Sigmoid colon (tissue), 7 donors: Measurements from ENCODE around the gene PDE2A. TPM values are rescaled to one million over a fixed set of nuclear protein-coding genes. Genes with fewer than 3 reads are reported as not detected.

Experiments used
- DNase-seq: peaks from one replicate; pipeline ENCODE4 v3.0.0-alpha.2; 2019
- H3K27ac ChIP-seq, 4 donors: fragments of 200-600 bp; sonication (generic); one replicate each; pipeline ENCODE4 v1.5.1; 2016 to 2019; ENCODE audit warnings: mild to moderate bottlenecking in 1 of 4
- H3K27me3 ChIP-seq, 3 donors: fragments of 200-600 bp; sonication (generic); one replicate each; pipeline ENCODE4 v1.5.1; 2019; ENCODE audit warnings: mild to moderate bottlenecking in 1 of 3
- H3K36me3 ChIP-seq, 4 donors: fragments of 200-600 bp; sonication (generic); one replicate each; pipeline ENCODE4 v1.5.1; 2016 to 2019
- H3K4me1 ChIP-seq, 4 donors: fragments of 200-600 bp; sonication (generic); one replicate each; pipeline ENCODE4 v1.5.1; 2017 to 2019
- H3K4me3 ChIP-seq, 4 donors: fragments of 200-600 bp; sonication (generic); one replicate each; pipeline ENCODE4 v1.5.1; 2017 to 2019; ENCODE audit warnings: mild to moderate bottlenecking in 2 of 4, moderate library complexity in 1 of 4
- H3K9me3 ChIP-seq, 4 donors: fragments of 200-600 bp in 3 of 4; sonication (generic) in 3 of 4; one replicate each; pipeline versions ENCODE4 v1.5.1 to v1.6.1; 2013 to 2019
- EP300 ChIP-seq, 4 donors: sonication (generic); formaldehyde crosslinking; IDR thresholded peaks; one replicate each; pipeline ENCODE4 v1.6.1; 2017; ENCODE audit warnings: antibody characterized with exemption in 4 of 4
- POLR2A ChIP-seq, 2 donors: fragments of 450-650 bp; IDR thresholded peaks; one replicate each; pipeline ENCODE4 v1.6.1; 2016; ENCODE audit warnings: antibody characterized with exemption in 2 of 2, mild to moderate bottlenecking in 2 of 2, moderate library complexity in 2 of 2
- POLR2AphosphoS5 ChIP-seq, 4 donors: sonication (generic); formaldehyde crosslinking; IDR thresholded peaks; one replicate each; pipeline ENCODE4 v1.6.1; 2017; ENCODE audit warnings: antibody characterized with exemption in 4 of 4
- WGBS, 2 donors: extraction: QIAGEN DNeasy Blood & Tissue Kit; methylation state at CpG; one replicate each; pipeline ENCODE4 v1.1.7; 2013; 5-methylcytosine and 5-hydroxymethylcytosine counted together
- intact Hi-C: fragments of 100-400 bp; cut with DNase I; formaldehyde crosslinking; loops from one replicate; pipeline ENCODE4 v1.15.1; 2023
- polyA plus RNA-seq, 3 donors: library from polyadenylated mRNA; stranded (reverse); fragments of 200-250 nt; gene quantifications; one replicate each; pipeline ENCODE4 v1.2.3, GENCODE V29; 2013
- total RNA-seq, 4 donors: library from RNA; depleted of rRNA; stranded (reverse); fragments of >200 nt; gene quantifications; one replicate each; pipeline ENCODE4 v1.1.0, GENCODE V29; 2016
- TF ChIP-seq, protein P1 (sequence below), 4 experiments: fragments of 450-650 bp in 3 of 4; fragments of 200-600 bp in 1 of 4; IDR thresholded peaks; one replicate each; pipeline ENCODE4 v1.5.1; 2016 to 2019; ENCODE audit warnings: antibody characterized with exemption in 4 of 4, mild to moderate bottlenecking in 3 of 4, moderate library complexity in 2 of 4
- donor health status: healthy with polysubstance abuse.
- donor health status: Bipolar disorder and iron deficiency.
- donor health status: healthy.

The PDE2A gene
- 10 to 100 TPM; 48.9 to 75.1 (median 62.1) TPM for total RNA-seq
- polyA plus RNA-seq: 10 to 100 TPM in 1 of 3 donors, 1 to 10 TPM in 2; 1.8 to 14.7 (median 4.8) TPM

DNA sequence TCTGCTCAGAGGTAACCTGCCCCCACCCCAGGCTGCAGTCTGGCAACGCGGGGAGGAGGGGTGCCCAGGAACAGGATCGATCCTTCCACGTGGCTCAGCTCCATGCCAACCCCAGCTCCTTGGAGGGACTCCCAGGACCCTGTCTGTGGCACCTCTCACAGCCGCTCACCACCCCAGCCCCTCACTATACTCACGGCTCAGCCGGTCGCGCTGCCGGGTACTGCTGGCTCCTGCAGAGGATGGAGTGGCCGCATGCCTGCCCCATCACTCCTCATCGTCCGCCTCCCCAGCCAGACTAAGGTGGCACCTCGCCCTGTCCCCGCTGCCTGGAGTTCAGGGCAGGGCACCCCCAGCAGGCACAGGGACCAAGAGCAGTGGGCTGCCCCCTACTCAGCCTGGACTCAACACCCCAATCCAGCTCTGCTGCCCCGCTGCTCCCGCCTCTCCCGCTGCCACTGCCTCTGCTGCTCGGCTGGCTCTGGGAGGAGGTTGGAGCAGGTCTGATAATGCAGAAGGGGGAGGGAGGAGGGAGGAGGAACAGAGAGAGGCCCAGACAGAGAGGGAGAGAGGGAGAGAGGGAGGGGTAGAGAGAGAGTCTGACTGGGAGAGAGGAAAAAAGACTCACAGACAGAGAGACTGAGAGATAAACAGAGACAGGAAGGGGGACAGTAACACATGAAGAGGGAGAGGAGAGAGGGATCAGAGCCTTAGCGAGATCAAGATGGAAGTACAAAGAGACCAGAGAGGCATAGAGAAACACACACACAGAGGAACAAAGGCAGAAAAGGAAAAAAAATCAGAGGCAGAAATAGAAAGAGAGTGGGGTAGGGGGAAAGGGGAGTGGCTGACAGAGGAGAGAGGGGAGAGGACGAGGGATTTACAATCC, at the start of gene PDE2A:
Gene PDE2A, minus strand, starts transcription at position 480 of the 886 bp plus-strand sequence. Its CDS starts 215 bp downstream, at position 265.
- Histone ChIP-seq H3K27ac (no peak within 1 kb of the TSS), H3K27me3 (peaks cover 22 to 80% (median 77%) of the 10 kb centered on the region in 3 donors), H3K9me3 (no peaks in the 10 kb centered on the region), H3K4me3 (no peak within 1 kb of the TSS), H3K4me1 (peaks cover 0 to 6% (median 2%) of the 10 kb centered on the region in 4 donors), H3K36me3 (no peaks in the 10 kb centered on the region)
- no peak for DNase-seq
- 11 to 15% methylated on average over 21 of the region's 21 CpGs for WGBS, 2 donors
- TF ChIP-seq POLR2AphosphoS5 (IDR thresholded peaks at IDR 0.05): no peak
- TF ChIP-seq EP300 (IDR thresholded peaks at IDR 0.05): no peak
- TF ChIP-seq, protein P1, sequence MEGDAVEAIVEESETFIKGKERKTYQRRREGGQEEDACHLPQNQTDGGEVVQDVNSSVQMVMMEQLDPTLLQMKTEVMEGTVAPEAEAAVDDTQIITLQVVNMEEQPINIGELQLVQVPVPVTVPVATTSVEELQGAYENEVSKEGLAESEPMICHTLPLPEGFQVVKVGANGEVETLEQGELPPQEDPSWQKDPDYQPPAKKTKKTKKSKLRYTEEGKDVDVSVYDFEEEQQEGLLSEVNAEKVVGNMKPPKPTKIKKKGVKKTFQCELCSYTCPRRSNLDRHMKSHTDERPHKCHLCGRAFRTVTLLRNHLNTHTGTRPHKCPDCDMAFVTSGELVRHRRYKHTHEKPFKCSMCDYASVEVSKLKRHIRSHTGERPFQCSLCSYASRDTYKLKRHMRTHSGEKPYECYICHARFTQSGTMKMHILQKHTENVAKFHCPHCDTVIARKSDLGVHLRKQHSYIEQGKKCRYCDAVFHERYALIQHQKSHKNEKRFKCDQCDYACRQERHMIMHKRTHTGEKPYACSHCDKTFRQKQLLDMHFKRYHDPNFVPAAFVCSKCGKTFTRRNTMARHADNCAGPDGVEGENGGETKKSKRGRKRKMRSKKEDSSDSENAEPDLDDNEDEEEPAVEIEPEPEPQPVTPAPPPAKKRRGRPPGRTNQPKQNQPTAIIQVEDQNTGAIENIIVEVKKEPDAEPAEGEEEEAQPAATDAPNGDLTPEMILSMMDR (IDR thresholded peaks at IDR 0.05): no peak
- TF ChIP-seq POLR2A (IDR thresholded peaks at IDR 0.05): no peak
- intact Hi-C loops: no loop called here

DNA sequence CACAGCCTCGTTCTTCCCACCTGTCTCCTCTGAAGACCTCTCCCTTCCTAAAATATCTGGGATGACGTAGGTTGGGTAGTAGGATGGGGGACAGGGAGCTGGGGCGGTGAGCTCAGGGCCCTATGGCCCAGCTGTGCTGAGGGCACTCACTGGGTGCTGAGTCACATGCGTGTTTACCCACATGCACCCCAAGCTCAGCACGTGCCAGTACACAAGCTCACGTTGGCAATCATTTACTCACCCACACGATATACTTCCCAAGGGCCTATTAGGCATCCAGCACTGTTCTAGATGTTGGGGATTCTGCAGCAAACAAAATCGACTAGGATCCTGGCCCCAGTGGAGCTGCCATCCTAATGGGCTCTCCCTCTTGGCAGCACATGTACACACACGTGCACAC, 49.3 kb upstream of the PDE2A start:
- H3K27me3 ChIP-seq: no peaks in the 10 kb centered on the region
- intact Hi-C loops: loop anchor here (10.0 kb wide), 1 partner anchor 421 kb away; the partner anchor contains the start of gene FCHSD2
- H3K4me1 ChIP-seq: peaks cover 0 to 60% (median 46%) of the 10 kb centered on the region in 4 donors
- peaks cover 0 to 5% (median 0%) of the 10 kb centered on the region in 4 donors for H3K36me3 ChIP-seq
- H3K4me3 ChIP-seq: no peak overlapping the region
- H3K9me3 ChIP-seq: no peaks in the 10 kb centered on the region
- TF ChIP-seq POLR2AphosphoS5 (IDR thresholded peaks at IDR 0.05) (no peak), POLR2A (IDR thresholded peaks at IDR 0.05) (no peak), EP300 (IDR thresholded peaks at IDR 0.05) (no peak)
- TF ChIP-seq, protein P1 (IDR thresholded peaks at IDR 0.05): no peak
- DNase-seq: no peak
- H3K27ac ChIP-seq: peak overlapping the region in 1 of 4 donors; percentile 87
- 62 to 74% methylated on average over 9 of the region's 9 CpGs for WGBS, 2 donors

DNA sequence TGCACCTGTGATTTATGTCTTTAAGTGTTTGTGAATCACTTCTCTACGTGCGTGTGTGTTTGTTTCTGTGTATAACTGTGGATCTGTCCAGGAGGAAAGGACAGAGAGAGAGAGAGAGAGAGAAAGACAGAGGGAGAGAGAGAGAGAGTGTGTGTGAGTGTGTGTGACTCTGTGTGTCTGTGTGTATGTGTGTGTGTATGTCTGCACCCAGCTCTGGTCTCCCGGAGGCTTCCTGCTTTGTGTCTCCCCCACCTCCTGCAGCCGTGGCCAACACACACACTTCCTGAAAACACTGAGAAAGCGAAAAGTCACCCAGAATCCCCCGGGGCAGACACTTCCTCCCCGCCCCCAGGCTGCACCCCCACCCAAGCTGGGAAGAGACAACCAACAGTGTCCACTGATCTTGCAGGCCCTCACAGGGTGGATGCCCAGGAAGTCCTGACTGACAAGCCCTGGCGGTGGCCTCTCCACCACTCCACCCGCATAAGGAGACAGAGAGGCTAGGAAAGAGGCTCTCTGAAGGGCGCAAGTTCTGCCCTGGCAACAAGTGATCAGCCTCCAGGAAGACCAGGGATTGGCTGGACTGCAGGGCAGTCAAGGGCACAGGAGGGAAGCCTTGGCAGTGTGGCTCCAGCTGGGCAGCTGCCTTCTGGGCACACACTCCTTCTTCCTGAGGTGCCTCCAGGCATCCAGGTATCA, 48.0 kb upstream of the PDE2A start:
- Histone ChIP-seq H3K9me3 (no peaks in the 10 kb centered on the region), H3K27ac (peak overlapping the region; percentile 83 to 89 (median 88)), H3K4me3 (peak overlapping the region; percentile 56 to 82 (median 62)), H3K27me3 (no peaks in the 10 kb centered on the region), H3K4me1 (peaks cover 0 to 67% (median 53%) of the 10 kb centered on the region in 4 donors), H3K36me3 (peaks cover 0 to 8% (median 2%) of the 10 kb centered on the region in 4 donors)
- 0 to 1% methylated on average over 10 of the region's 10 CpGs for whole genome bisulfite sequencing, 2 donors
- intact Hi-C loops: loop anchor here (10.0 kb wide), 1 partner anchor 423 kb away; the partner anchor contains the start of gene FCHSD2
- DNase-seq: peak; percentile 93
- TF ChIP-seq POLR2A (IDR thresholded peaks at IDR 0.05) (no peak), POLR2AphosphoS5 (IDR thresholded peaks at IDR 0.05) (peak; percentile 31 to 81 (median 46)), EP300 (IDR thresholded peaks at IDR 0.05) (no peak)

DNA sequence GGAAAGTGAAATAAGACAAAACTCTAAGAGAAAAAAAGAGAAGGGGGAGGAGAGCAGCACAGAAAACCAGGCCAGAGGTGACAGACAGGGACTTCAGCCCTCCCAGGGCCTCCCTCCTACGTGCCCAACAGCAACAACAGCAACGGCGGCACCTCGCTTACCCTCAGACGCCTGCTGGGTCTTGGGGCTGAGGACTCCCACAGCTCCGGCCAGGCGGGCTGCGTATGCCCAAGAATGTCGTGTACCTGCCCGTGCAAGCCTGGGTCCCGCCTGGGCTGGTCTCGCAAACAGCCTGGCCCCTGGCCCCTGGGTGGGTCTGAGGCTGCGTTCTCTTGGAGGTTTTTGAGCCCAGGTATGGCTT, 47.4 kb upstream of the PDE2A start:
- 0 to 3% methylated on average over 13 of the region's 13 CpGs for WGBS, 2 donors
- H3K27ac ChIP-seq: peak overlapping the region; percentile 83 to 89 (median 88)
- peaks cover 0 to 73% (median 58%) of the 10 kb centered on the region in 4 donors for H3K4me1 ChIP-seq

More for the DNA sequence above, 47.4 kb upstream of the PDE2A start:
- Histone ChIP-seq H3K9me3 (no peaks in the 10 kb centered on the region), H3K36me3 (peaks cover 0 to 13% (median 4%) of the 10 kb centered on the region in 4 donors), H3K27me3 (no peaks in the 10 kb centered on the region), H3K4me3 (peak overlapping the region; percentile 56 to 82 (median 62))
- no peak for DNase-seq
- TF ChIP-seq, protein P1 (IDR thresholded peaks at IDR 0.05): no peak
- intact Hi-C loops: loop anchor here (10.0 kb wide), 1 partner anchor 423 kb away; the partner anchor contains the start of gene FCHSD2
